EL (cell line): ENCODE results near the gene MAPK8IP3.

Experiments
- DNase-seq: peaks from one replicate; pipeline ENCODE4 v3.0.0-alpha.2; 2016

Gene MAPK8IP3

DNA sequence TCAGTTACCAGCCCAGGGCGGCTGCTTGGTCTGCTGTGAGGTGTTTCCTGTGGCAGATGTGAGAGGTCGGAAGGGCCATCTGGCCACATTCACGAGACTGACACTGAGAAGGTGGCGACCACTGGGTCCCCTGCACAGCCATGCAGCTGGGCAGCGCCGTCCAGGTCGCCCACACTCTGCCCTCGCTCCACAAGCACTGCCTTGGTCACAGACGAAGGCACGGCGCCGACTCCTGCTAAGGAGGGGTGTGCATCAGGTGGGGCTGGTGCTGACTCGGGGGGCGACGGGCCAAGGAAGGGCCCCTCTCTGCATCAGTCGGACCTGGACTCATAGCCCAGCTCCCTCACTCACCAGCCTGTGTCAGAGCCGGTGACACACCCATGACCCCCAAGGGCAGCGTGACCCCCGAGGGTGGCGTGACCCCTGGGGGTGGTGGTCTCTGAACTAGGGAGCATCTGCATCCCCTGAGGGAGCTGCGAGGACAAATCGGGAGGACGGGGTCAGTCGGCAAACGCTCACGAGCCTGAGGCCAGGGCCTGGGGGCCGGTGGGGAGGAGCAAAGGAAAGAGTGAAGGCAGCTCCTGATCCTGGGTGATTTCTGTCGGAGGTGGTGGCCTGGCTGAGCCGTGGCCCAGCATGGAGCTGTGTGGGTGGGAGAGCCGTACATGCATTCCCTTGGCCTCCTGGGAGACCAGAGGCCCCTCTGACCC is 34.9 kb downstream of the MAPK8IP3 start:
- DNase-seq = no peak

GRCh38 chr16:1741553-1742165 is 35.7 kb downstream of the MAPK8IP3 start:
- DNase-seq = no peak

DNA sequence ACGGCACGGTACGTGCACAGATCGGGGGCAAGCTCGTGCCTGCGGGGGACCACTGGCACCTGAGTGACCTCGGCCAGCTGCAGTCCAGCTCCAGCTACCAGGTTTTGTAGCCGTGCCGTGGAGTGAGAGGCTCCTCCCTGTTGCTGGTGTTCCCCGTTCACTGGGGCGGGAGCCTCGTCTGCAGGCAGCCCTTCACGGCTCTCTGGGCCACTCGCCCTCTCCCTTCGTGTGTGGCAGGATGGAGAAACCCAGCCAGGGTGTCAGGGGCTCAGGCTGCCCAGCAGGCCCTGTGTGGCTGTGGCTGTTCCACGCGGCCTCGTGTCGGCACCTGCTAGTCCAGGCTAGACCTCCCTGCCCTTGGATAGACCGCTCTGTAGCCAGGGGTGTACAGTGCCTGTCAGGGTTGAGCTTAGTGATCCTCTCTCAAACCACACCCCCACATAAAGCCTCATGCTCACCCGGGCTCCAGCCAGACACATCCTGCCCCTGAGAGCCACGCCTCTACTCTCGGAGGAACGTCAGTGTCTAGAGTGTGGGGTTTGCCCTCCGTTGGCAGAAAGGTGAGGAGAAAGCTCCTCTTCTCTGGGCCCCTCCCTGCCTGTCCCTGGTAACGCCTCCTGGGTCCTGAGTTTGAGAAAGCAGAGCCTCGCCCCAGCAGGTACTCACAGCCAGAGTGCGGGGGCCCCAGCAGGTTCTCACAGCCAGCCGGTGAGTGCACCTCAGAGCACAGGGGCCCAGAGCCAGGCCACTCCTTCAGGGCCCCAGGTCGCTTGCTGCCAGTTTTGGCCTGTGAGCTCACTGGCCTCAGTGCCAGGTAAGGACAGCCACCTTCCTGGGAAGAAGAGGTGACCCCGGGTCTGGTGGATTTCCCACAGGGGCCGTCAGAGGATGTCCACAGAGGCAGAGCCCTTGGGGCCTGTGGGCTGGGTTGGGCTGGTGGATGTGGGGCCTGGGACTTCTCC is 37.7 kb downstream of the MAPK8IP3 start:
- DNase-seq = no peak

DNA sequence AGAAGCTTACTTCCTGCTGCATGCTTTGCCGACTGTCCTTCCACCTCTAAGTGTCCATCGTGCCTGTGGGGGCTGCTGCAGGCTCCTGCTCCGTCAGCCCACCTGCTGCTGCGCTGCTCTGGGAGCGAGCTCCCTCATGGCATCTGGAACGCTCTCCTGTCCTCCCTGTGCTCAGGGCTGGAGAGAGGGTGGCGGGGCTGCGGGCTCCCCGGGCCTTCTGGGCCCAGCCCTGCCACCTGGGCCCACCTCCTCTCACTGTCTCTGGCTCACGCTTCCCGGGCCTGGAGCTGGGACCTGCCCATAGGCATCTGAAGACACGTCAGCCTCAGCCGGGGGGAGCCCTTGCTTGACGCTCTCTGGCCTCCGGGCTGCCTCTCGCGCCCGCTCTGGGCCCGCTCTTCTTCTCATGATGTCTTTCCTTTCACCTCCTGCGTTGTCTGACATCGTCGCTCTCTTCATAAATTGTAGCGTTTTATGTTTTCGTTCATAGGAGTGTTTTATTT is 38.4 kb downstream of the MAPK8IP3 start:
- no peak for DNase-seq

- DNase-seq = peak; percentile 97
Observed at GRCh38 chr16:1745181-1745899, 39.3 kb downstream of the MAPK8IP3 start.

GRCh38 chr16:1745900-1746692 is 40.1 kb downstream of the MAPK8IP3 start:
- peak; percentile 98 for DNase-seq

- DNase-seq = peak; percentile 75
Observed at GRCh38 chr16:1746693-1747195, 40.7 kb downstream of the MAPK8IP3 start.

- DNase-seq = no peak
Observed at GRCh38 chr16:1747934-1748333, 41.9 kb downstream of the MAPK8IP3 start.

DNA sequence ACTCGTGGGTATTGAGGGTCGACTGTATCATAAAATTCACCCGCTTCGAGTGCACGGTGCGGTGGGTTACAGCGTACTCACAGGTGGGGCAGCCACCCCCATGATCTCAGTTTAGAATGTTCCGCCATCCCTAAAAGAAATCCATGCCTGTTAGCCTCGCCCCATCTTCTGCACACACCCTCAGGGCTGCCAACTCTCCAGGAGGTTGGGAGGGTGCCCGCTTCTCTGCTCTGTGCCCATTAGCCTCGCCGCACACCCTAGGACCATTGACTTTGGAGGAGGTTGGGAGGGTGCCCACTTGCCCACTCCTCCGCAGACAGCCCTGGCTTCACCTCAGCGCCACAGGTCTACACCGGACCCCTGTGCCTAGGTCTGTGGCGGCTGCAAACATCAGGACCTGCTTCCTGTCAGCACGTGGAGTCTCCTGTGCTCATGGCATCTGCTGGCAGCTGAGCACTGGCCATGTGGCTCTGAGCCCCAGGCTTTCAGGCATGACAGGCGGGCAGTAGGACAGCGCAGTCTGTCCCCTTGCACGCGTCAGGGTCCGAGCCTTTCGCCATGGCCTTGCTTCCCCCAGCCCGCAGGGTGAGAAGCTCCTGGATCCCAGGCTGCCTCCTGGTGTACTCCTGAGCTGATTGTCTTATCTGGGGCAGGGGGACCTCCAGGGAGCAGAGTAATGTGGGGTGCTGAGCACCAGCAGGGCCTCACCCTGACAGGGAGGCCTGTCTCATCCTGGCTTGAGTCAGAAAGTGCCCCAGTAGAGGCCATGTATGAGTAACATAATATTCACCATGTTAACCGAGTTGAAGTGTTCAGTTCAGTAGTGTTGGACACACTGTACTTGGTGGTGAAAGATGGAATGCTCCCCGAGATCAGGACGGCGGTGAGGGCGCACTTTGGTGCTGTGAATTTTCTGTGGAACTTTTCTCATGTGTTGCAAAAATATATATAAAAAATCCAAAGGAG is 43.4 kb downstream of the MAPK8IP3 start:
- peak; percentile 21 for DNase-seq

GRCh38 chr16:1751946-1752345 is 46.0 kb downstream of the MAPK8IP3 start:
- no peak for DNase-seq

DNA sequence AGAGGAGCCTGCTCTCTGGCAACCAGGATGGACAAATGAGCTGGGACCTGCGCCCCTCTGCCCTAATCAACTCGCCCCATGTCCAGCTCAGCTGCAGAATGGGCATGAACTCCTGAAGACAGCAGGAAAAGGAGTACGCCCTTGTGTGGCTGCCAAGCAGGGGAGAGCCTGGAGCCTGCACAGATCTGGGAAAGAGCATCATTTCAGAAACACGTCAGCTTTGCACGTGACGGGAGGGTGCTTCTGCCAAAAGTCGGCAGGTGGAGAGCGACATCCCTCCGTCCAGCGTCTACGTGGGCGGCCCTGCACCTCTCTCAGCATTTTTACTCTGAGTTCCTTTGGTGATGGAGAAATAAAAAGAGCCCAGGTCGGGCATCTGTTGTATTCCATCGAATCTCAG is 46.9 kb downstream of the MAPK8IP3 start:
- no peak for DNase-seq

GRCh38 chr16:1754204-1754603 is 48.2 kb downstream of the MAPK8IP3 start:
- no peak for DNase-seq

DNA sequence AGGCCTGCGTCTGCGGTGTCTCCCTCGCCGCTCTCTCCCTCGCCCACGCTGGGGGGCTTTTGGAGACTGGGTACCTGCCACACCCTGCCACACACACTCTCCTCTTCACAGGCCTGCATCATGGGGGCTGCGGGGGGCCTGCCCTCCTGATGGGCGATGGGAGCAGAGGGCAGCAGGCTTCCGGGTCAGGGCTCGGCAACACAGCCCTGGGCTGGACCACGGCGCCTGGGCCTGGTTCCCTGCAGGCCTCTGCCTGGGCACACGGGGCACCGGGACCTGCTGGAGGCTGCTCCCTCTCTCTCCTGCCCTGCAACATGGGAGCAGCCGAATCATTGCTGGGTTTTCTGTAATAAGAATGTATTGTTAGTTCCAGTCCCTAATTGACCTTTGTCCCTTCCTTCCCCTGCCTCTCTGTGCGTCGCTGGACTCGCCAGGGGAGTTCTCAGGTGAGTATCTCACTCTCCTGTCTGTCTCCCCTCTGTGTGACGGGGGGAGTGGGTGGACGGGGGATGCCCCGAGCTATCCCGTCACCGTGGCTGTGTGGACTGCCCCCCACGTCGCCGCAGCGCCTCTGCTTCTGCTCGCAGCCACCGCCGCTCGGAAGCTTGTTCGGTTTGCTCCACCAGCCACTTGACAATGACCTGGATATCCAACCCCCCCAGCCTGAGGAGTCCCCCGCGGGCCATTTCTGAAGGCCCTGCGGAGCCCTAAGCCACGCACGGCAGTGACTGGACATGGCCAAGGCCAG is 51.9 kb downstream of the MAPK8IP3 start:
- DNase-seq = no peak

DNA sequence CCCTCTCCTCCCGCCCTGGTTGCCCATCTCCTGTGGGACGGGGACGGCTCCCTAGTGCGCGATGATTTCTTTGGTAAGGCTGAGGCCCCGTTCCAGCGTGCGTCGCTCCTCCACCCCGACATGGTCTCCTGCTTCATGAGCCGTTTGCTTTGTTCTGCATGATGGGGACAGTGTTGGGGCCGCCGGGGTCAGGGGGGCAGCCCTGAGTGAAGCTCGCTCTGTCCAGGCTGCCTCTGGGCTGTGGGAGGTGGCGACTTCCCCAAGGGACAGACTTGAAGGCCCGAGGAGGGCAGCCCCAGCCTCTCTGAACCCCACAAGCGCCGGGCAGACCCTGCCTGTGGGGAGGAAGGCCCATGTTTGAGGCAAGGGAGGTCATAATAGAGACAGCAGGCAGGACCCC is 52.9 kb downstream of the MAPK8IP3 start:
- DNase-seq = no peak

DNA sequence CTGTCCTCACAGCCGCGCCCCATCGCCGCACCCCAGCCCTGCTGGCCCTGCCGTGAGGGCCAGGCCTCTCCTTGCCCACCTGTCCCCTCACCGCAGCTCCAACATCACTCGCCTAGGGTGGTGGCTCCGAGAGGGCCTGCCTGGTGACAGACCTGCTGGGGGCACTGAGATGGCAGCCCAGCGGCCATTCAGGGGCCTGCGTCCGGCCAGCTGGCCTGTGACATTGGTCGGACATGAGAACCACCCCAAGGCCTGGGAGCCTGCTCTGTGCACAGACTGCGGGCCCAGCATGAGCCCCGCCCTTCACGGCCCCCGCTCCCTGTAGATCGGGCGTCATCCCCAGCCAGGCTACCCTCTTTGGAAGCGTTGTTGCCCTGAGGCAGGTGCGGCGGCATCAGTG is 53.5 kb downstream of the MAPK8IP3 start:
- DNase-seq = no peak

GRCh38 chr16:1760911-1761310 is 54.9 kb downstream of the MAPK8IP3 start:
- DNase-seq = no peak

DNA sequence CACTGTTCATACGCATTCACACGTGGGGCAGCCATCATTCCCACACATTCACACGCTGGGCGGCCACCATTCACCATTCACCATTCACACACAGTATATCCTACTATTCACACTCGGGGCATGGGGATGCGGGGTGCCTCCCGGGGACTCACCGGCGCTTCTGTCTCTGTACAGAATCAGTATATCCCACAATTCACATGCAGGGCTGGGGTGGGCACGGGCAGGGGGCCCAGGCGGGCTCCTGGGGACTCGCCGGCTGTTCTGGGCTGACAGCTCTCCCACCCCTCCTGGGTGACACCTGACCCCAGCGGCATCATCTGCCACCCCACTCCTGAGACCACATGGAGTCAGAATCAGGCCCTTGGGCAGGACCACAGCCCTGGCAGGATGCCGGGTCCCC is 55.8 kb downstream of the MAPK8IP3 start:
- DNase-seq = no peak

- DNase-seq = no peak
Observed at GRCh38 chr16:1762196-1762878, 56.3 kb downstream of the MAPK8IP3 start.
